ENCODE data around the gene TLN1.

TLN1 gene

GRCh38 chr9:35702696-35703095, 29.3 kb downstream of the TLN1 start:
- no peak for DNase-seq

- no peak for DNase-seq
These were observed 31.1 kb downstream of the TLN1 start for GRCh38 chr9:35700942-35701341.

DNA sequence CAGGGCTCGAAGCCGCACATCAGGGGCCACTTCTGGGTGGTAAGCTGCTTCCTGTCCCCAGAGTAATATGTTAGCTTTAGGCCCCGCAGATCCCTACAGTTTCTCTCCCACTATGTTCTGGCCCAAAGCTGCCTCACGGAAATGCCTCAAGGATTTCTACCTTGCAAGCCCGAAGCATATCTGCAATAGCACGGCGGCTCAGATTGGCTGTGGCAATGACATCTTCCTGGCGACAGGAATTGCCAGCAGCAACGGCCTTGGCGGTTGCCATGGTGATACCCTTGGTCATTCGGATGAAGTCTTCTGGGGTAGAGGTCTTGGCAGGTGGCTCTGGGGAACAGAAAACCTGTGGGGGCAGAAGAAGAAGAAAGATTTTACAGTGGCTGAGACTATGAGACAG, 32.0 kb downstream of the TLN1 start:
- DNase-seq = no peak

DNA sequence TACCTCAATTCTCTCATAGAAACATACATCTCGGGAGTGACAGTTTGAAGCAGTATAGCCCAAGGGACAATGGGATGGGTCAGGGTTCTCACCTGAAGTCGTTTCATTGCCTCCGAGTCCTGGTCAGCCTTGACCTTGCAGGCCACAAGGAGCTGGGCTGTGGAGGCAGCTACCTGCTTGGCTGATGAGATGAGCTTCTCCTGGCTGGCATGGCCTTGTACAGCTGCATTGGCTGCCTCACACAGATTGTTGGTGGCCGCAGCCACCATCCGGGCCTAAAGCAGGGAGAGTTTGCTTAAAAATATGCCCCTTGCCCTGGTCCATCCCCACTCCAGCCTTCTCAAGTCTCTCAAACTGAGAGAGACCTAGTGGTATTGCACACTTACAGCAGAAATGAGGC, 33.8 kb downstream of the TLN1 start:
- no peak for DNase-seq

GRCh38 chr9:35697486-35697885, 34.5 kb downstream of the TLN1 start:
- no peak for DNase-seq

DNA sequence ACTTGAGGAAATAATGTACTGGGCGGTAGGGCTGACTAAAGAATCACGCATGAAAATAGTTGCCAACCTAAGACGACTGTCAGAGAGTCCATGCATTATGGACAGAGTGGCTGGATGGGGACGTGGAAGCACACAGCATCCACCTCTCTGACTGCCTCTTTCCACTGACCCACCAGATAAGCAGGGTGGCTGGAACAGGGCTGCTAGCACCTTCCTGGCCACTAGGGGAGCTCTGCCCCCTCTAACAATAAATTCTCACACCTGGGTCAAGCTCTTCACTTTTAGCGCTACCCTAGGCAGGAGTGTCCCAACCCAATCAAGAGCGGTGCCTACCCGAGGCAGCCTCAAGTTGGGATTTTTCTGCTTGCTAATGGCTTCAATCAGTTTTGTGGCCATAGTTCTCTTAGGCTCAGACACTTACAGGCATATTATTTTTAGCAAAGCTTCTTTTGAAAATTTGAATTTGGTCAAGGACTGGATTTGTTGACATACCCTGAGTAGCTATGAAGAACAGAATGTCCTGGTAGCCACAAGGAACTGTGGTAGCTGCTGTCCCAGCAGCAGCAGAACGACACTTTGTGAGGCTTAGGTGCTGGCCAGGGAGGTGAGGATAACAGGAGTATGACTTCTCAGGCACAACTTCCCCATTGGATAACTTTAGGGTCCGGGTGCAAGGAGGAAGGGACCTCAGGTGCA, 35.3 kb downstream of the TLN1 start:
- peak; percentile 58 for DNase-seq

DNA sequence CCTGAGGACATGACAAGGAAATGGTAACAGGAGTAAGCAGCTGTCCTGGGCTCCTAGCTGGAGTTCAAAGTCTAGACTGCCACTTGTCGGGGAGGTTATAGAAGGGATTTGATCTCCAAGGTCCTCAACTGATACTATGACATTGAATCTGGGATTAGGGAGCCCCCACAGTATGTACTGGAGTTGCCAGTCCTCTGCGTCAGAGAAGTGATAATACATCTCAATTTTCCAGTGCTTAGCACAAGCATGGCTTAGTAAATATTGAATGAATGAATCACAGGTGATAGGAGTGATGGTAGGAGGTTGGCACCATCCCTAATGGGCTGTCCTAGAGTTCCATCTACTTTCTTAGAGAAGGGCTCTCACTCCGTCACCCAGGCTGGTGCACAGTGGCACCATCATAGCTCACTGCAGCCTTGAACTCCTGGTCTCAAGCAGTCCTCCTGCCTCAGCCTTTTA, 36.0 kb downstream of the TLN1 start:
- DNase-seq = no peak

DNA sequence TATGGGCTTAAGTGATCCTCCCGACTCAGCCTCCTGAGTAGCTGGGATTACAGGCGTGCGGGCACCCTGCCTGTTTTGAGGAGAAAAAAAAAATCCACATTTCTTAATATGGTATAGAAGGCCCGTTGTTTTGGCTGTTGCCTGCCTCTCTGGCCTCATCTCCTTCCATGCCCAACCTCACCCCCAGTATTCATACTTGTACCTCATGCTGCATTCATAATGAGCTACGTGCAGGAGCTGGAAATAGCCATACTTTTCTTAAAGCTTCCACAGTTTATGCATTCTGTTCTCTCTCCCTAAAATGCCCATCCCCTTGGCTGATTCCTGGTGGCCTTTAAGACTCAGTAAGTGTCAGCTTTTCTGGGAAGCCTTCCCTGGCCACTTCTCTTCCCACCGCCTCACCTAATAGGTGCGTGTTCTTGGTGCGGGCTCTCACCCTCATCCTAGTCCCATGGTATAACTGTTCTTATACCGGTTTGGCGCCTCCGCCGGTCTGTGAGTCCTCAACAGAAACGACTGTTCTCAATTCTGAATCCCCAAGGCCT, 40.2 kb downstream of the TLN1 start:
- no peak for DNase-seq

GRCh38 chr9:35691334-35691650, 40.7 kb downstream of the TLN1 start:
- DNase-seq = no peak

DNA sequence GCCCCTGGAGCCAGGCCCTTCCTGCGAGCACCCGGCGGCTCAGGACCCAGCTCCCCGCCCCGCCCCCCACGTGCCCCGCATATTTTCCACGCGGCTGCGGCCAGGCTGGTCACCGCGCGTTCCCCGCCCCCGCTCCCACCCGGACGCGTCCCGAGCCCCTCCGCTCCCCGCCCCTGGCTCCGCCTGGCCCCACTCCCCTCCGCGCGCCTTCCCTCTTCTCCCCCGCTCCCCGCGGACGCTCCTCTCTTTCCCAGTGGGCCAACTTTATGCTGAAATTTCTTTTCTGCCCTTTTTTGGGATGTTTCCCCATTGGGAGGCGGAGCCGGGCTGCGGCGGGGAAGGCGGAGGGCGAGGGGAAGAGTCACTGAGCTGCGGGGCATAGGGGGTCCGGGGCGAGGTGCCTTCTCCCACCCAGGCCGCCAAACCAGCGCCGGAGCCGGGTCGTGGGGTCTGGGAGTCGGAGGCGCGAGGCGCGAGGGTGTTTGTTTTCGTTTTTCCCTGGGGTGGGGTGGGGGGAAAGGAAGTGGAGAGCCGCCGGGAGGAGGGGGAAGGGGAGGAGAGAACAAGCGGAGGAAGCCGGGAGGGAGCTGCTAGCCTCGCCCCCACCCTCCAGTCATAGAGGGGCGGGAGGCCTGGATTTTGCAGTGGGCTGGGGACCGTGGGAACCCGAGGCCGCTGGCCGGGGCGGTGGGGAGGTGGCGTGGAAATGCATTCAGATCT, 41.2 kb downstream of the TLN1 start:
- DNase-seq = peak; percentile 28

- DNase-seq = no peak
These were observed 41.7 kb downstream of the TLN1 start for GRCh38 chr9:35690294-35690613.

GRCh38 chr9:35689542-35690293, 42.3 kb downstream of the TLN1 start, which contains the start of gene TPM2:
TSS of gene TPM2 (minus strand) at chr9:35689925. CDS start at chr9:35689817, 108 bp downstream.
- DNase-seq = no peak

DNA sequence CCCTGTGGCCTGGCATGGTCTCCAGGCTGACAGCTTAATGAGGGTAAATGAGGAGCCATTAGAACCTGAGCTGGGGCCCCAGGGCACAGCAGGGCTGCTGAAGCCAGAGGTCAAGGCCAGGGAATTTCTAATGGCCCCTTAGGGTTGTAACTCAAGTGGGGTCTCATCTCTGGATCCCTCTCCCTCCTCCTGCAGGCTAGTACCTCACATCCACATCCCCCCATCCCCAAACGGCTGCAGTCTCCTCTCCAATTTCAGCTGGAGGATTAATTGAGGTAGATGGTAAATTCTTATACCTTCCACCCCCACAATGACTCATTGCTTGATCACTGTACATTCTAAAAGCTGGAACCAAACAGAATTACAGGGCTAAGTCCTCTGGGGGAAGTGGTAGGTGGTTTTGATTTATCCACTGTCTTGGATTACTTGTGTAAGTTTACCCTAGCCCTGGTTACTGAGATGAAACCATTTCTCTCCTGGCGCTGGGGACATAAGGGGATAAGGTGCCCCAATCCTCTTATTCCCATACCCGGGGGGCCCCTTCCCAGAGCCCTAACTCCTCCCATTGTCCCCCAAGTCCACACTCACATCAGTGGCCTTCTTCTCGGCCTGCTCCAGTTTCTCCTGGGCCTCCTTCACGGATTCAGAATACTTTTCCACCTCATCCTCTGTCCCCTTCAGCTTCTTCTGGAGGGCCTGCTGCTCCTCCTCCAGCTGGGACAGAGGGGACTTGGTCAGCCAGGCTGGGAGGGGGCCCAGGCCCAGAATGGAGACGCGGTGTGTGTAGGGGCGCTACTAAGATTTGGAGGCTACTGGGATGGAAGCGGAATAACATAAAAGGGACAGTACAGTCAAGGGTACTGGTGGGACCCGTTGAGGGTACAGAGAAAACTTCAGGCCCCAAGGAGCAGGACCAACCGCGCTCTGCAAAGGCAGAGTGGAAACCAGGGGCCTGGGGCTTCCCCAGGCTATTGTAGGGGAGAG, 43.1 kb downstream of the TLN1 start:
- DNase-seq = no peak

DNA sequence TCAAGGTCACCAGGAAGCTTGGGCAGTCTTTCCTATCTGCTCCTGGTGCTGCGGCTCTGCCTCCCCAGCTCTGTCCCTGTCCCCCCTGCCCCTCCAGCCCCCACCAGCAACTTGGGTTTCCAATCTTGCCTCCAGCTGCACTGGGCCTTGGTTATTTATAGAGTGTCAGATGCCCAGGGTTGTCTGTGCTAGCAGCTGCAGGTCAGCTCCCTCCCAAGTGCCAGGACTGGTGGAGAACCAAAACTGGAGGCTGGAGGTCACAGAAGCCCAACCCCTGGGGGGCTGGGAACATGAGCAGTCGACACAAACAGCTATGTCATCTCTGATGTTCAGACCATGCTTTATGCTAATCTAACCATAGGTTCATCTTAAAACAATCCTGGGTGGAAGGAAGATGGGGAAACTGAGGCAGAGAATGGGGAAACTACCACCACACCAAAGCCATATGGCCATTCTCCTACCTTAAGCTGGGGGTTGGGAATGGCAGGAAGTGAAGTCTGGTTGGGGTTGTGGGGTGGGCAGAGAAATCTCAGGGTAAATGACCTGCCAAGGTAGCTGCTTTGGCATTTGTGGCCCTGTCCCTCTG, 43.9 kb downstream of the TLN1 start:
- DNase-seq = no peak

DNA sequence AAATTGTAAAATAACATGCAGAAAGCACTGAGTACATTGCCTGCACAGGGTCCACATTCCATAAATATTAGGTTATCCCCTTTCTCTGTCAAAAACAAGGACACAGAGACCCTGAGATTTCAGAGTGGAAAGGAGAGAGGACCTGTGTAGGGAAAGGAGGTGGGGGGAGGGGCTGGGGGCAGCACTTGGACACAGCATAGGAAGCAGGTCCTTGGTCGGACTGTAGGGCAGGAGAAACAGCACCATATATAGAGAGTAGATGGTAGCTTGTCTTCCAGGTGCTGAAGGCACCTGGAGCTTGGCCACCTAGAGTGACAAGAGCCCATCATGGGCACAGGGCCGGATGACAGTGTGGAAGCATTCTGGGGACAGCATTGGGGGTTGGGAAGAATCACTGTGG, 44.7 kb downstream of the TLN1 start:
- DNase-seq = no peak

DNA sequence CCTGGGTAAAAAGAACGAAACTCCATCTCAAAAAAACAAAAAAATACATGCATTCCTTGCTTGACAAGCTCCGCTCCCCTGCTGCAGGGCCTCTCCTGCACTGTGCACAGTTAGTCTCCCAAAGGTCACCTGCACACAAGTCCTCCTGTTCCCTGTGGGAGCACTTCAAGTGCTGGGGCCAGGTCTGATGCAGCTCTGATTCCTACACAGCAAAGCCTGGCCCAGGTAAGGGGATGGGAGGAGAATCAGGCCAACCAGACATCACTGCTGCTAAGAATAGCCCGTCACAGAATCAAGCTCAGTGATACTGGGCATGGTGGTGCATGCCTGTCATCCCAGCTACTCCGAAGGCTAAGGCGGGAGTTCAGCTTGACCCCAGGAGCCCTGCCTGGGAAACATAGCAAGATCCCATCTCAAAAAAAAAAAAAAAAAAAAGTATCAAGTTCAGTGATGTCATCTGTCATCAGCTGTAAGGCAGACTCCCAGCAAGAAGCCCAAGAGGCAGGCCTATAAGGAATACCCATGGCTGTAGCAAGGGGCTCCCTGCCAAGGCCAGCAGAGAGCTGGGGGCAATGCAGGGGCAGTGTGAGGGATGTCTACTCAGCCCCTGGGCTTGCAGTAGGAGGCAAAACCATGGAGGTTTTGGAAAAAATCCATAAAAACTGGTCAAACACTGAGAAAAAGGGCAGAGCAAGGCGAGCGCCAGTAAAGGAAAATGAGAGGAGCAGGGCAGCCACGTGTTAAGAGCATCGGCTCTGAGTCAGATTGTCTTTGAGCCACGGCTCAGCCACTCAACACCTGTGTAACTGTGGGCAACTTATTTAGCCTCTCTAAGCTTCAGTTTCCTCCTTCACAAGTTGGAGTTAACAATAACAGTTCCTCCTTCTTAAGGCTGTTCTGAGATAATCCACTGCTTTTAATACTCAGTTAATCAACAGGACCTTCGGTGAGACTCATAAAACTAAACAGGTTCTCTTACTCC, 45.5 kb downstream of the TLN1 start:
- DNase-seq = no peak

DNA sequence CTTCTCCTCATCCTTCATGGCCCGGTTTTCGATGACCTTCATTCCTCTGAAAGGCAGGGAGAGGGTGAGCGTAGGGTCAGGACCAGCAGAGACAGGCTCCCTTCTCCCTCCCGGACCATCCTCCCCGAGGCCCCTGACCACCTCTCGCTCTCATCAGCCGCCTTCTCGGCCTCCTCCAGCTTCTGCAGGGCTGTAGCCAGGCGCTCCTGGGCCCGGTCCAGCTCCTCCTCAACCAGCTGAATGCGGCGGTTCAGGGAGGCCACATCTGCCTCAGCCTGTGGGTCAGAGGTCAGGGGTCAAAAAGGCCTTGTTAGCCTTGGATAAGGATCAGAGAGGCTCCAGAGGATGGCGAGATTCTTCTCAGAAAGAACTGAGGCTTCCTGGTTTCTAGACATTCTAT, 46.5 kb downstream of the TLN1 start:
- no peak for DNase-seq

- DNase-seq = no peak
These were observed 47.1 kb downstream of the TLN1 start for GRCh38 chr9:35684921-35685320.

- peak; percentile 84 for DNase-seq
These were observed 48.7 kb downstream of the TLN1 start for GRCh38 chr9:35683323-35683722.

DNA sequence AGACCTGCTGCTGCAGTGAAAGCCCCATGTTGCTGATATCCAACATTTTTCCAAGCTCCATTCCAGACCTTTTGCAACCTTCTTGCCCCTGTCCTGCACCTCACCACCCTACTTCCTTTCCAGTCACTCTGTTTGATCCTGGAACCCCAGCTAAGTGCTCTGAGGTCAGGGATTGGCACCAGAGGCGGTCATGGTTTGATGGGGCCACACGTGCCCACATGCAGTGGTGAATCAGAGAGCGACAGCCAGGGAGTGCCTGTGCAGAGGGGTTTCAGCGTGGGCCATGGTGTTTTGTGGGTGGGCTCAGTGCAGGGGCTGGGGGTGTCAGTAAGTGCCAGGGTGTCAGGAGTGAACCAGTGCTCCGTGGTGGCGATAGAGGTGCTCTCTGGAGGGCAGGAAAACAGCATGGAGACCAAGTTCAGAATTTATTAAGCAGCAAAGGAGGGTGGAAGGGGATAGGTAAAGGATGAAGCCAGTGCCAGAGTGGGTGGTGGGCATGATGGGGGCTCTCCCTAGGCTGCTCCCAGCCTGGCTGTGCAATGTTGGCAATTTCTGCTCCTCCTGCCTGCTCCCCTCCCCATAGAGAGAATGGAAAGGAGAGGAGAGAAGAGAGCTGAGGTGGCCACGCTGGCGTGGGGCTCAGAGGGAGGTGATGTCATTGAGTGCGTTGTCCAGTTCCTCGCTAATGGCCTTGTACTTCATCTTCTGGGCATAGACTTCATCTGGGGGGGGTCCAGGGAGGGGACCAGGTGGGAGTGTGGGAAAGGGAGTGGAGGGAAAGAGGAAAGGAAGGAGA, 49.3 kb downstream of the TLN1 start:
- DNase-seq = peak; percentile 76
